Gastroesophageal sphincter (tissue), 4 donors: ENCODE measurements around the gene PRKX. TPM values are rescaled to one million over a fixed set of nuclear protein-coding genes. Genes with fewer than 3 reads are reported as not detected.
A peak's percentile ranks its signal among the peaks of the same experiment; 100 is the strongest.
"Not testable (repeated sequence)": the region's sequence is repeated elsewhere in the genome, so short reads cannot be mapped to it uniquely, and the experiment has no call there.

Experiments
- ATAC-seq: fragments of 150-250 bp; one replicate; pipeline ENCODE4 v1.9.1; 2016; ENCODE audit warnings: mild to moderate bottlenecking, moderate library complexity
- H3K27ac ChIP-seq, 4 donors: fragments of 200-600 bp; sonication (generic) in 3 of 4; 1 replicate in 3 of 4; 2 replicates in 1 of 4; pipeline ENCODE4 v1.5.1; 2016 to 2019
- H3K27me3 ChIP-seq: fragments of 200-600 bp; sonication (generic); one replicate; pipeline ENCODE4 v1.5.1; 2019
- H3K36me3 ChIP-seq, 2 donors: fragments of 200-600 bp; sonication (generic); one replicate each; pipeline ENCODE4 v1.5.1; 2019; ENCODE audit warnings: control low read depth in 1 of 2
- H3K4me1 ChIP-seq, 3 donors: fragments of 200-600 bp; sonication (generic); 1 replicate in 2 of 3; 2 replicates in 1 of 3; pipeline ENCODE4 v1.5.1; 2016 to 2019; ENCODE audit warnings: control low read depth in 2 of 3
- H3K4me3 ChIP-seq, 2 donors: fragments of 200-600 bp; sonication (generic); one replicate each; pipeline ENCODE4 v1.5.1; 2019; ENCODE audit warnings: mild to moderate bottlenecking in 1 of 2, moderate library complexity in 1 of 2
- H3K9me3 ChIP-seq, 3 donors: fragments of 200-600 bp; sonication (generic); one replicate each; pipeline ENCODE4 v1.5.1; 2017 to 2019; ENCODE audit warnings: control low read depth in 2 of 3
- EP300 ChIP-seq: sonication (generic); formaldehyde crosslinking; IDR thresholded peaks from one replicate; pipeline ENCODE4 v1.6.1; 2017; ENCODE audit warnings: antibody characterized with exemption, mild to moderate bottlenecking
- POLR2A ChIP-seq, 2 donors: fragments of 450-650 bp; IDR thresholded peaks; one replicate each; pipeline ENCODE4 v1.6.1; 2017; ENCODE audit warnings: antibody characterized with exemption in 2 of 2, mild to moderate bottlenecking in 2 of 2, moderate library complexity in 1 of 2
- POLR2AphosphoS5 ChIP-seq: sonication (generic); formaldehyde crosslinking; IDR thresholded peaks from one replicate; pipeline ENCODE4 v1.6.1; 2017; ENCODE audit warnings: antibody characterized with exemption
- WGBS, 2 donors: methylation state at CpG; one replicate each; pipeline ENCODE4 v1.1.5; 2018; ENCODE audit warnings: low coverage in 1 of 2; 5-methylcytosine and 5-hydroxymethylcytosine counted together
- small RNA-seq, 4 donors: library from RNA; depleted of rRNA; stranded (forward); fragments of <200 nt; gene quantifications; one replicate each; pipeline ENCODE3, GENCODE V24; 2016
- total RNA-seq, 4 donors: library from RNA; depleted of rRNA; stranded (reverse); fragments of >200 nt; gene quantifications; one replicate each; pipeline ENCODE4 v1.1.0, GENCODE V29; 2016
- TF ChIP-seq, protein P1 (sequence below), 4 experiments: fragments of 200-600 bp in 2 of 4; fragments of 450-650 bp in 2 of 4; sonication (generic) in 1 of 4; IDR thresholded peaks; one replicate each; pipeline ENCODE4 v1.5.1; 2017 to 2019; ENCODE audit warnings: antibody characterized with exemption in 4 of 4, mild to moderate bottlenecking in 2 of 4, moderate library complexity in 2 of 4

The PRKX gene
- total RNA-seq, 4 donors from 2014 or later, result 3.5 to 10.5 (median 4.4) TPM

DNA sequence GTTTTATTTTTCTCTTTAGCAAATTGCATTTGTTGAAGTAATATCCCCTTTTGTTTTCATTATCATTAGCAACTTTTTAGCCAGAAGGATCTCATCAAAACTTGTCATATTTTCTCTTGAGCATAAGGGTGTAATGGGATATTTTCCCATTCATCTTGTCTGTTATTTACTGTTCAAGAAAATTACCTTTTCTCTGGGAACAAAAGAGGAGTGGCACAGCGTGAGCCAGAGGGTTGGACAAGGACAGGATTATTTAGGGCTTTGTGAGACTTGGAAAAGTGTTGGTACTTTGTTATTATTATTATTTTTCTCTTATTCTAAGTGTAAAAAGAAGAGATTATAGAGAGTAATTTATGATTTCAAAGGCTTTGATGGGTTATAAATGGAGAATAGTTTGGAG lies 135.9 kb downstream of the PRKX start:
- Histone ChIP-seq H3K36me3 (no peaks in the 10 kb centered on the region), H3K4me3 (no peak overlapping the region), H3K4me1 (no peaks in the 10 kb centered on the region), H3K27ac (no peak overlapping the region), H3K9me3 (no peaks in the 10 kb centered on the region), H3K27me3 (no peaks in the 10 kb centered on the region)
- ATAC-seq, result no peak
- WGBS, 2 donors, result 50 to 100% methylated on average over 1 of the region's 1 CpG
- TF ChIP-seq EP300, result no peak
- TF ChIP-seq, protein P1, sequence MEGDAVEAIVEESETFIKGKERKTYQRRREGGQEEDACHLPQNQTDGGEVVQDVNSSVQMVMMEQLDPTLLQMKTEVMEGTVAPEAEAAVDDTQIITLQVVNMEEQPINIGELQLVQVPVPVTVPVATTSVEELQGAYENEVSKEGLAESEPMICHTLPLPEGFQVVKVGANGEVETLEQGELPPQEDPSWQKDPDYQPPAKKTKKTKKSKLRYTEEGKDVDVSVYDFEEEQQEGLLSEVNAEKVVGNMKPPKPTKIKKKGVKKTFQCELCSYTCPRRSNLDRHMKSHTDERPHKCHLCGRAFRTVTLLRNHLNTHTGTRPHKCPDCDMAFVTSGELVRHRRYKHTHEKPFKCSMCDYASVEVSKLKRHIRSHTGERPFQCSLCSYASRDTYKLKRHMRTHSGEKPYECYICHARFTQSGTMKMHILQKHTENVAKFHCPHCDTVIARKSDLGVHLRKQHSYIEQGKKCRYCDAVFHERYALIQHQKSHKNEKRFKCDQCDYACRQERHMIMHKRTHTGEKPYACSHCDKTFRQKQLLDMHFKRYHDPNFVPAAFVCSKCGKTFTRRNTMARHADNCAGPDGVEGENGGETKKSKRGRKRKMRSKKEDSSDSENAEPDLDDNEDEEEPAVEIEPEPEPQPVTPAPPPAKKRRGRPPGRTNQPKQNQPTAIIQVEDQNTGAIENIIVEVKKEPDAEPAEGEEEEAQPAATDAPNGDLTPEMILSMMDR (IDR thresholded peaks at IDR 0.05), result no peak
- TF ChIP-seq POLR2A (IDR thresholded peaks at IDR 0.05), result no peak
- TF ChIP-seq POLR2AphosphoS5, result no peak

DNA sequence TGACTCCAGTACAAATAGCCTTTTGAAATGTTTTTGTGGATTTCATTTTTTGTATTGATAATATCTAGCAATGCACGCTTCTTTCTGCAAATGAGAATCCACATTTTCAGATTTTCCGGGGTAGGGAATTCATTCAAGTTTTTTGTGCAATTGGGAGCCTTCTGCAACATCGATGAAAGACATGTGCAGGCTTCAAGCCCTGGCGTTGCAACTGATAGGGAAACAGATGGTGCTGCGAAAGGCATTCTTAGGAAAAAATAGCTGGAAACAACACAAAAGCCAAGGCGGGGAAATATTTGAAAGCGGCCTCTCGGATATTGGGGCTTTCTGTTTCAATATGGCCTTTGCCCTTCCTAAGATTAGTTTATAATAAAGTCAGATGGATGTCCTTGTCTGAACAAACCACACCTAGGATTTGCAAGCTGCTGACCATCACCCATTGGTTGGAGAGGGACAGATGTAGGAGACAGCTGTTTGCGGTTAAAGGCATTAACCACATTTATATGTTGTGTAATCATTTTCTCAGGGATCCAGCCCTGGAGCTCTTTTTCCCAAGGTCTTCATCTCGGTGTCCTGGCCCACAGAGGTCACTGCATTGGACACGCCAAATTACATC lies 136.5 kb downstream of the PRKX start:
- H3K27me3 ChIP-seq, result no peaks in the 10 kb centered on the region
- H3K27ac ChIP-seq, result no peak overlapping the region
- ATAC-seq, result peak; percentile 48
- H3K4me1 ChIP-seq, result no peaks in the 10 kb centered on the region
- no peak overlapping the region for H3K4me3 ChIP-seq
- no peak for TF ChIP-seq POLR2A (IDR thresholded peaks at IDR 0.05)
- no peak for TF ChIP-seq EP300
- no peak for TF ChIP-seq POLR2AphosphoS5
- TF ChIP-seq, protein P1 (IDR thresholded peaks at IDR 0.05), result no peak
- H3K9me3 ChIP-seq, result no peaks in the 10 kb centered on the region
- no peaks in the 10 kb centered on the region for H3K36me3 ChIP-seq
- 40 to 58% methylated on average over 5 to 8 of the region's 11 CpGs for WGBS, 2 donors

DNA sequence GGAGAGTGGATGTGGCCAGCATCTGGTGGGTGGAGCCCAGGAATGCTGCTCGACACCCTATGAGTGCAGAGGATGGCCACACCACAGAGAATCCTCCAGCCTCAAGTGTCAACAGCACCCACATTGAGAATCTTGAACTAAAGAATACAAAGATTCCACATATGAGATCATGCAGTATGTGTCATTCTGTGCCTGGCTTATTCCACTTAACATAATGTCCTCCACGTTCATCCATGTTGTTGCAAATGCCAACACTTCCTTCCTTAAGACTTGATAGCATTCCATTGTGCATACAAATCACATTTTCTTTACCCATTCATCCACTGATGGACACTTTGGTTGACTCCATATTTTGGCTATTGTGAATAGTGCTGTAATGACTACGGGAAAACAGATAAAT lies 145.8 kb downstream of the PRKX start:
- no peaks in the 10 kb centered on the region for H3K27me3 ChIP-seq
- H3K27ac ChIP-seq, result no peak overlapping the region
- TF ChIP-seq POLR2A (IDR thresholded peaks at IDR 0.05) (no peak), POLR2AphosphoS5 (no peak), EP300 (no peak)
- TF ChIP-seq, protein P1 (IDR thresholded peaks at IDR 0.05), result no peak
- H3K4me3 ChIP-seq, result no peak overlapping the region
- H3K4me1 ChIP-seq, result no peaks in the 10 kb centered on the region
- H3K36me3 ChIP-seq, result no peaks in the 10 kb centered on the region
- 61 to 67% methylated on average over 3 of the region's 3 CpGs for WGBS, 2 donors
- ATAC-seq, result no peak
- H3K9me3 ChIP-seq, result no peaks in the 10 kb centered on the region

DNA sequence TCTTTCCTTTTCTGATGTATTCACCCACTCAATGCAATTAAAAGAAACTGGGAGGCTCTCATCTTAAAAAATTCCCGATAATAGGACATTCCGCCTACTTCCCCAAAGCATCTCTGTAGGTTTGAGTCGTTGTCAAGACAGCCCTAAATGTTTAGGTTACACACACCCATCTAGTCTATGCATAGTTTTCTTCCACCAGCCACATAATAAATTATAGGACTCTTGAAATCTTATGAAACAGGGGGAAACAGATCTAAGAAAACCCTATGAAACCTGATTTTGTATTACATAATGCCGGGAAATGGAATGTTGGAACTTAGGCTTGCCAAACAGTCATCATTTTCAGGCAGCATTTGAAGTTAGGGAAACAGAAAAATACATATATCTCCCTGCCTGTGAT lies 150.0 kb downstream of the PRKX start:
- no peak overlapping the region for H3K4me3 ChIP-seq
- TF ChIP-seq, protein P1 (IDR thresholded peaks at IDR 0.05), result no peak
- TF ChIP-seq POLR2AphosphoS5 (no peak), POLR2A (IDR thresholded peaks at IDR 0.05) (no peak), EP300 (no peak)
- H3K36me3 ChIP-seq, result no peaks in the 10 kb centered on the region
- no peak overlapping the region for H3K27ac ChIP-seq
- no peaks in the 10 kb centered on the region for H3K27me3 ChIP-seq
- no peak for ATAC-seq
- 83 to 89% methylated on average over 3 to 4 of the region's 4 CpGs for WGBS, 2 donors
- H3K9me3 ChIP-seq, result no peaks in the 10 kb centered on the region
- no peaks in the 10 kb centered on the region for H3K4me1 ChIP-seq

DNA sequence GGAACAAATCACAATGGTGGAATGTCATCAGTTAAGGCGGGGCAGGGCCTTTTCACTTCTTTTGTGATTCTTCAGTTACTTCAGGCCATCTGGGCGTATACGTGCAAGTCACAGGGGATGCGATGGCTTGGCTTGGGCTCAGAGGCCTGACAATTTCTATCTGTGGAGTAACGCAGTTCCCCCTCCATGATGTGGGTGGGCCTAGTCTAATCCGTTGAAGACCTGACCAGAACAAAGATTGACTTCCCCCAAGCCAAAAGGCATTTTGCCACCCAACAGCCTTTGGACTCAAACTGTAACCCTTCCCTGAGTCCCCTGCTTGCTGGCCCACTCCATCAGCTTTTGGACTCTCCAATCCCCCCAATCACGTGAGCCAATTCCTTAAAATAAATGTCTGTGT lies 153.4 kb downstream of the PRKX start:
- not testable (repeated sequence) for H3K27ac ChIP-seq, H3K36me3 ChIP-seq, H3K4me3 ChIP-seq, H3K4me1 ChIP-seq, H3K27me3 ChIP-seq, ATAC-seq, H3K9me3 ChIP-seq
- WGBS, 2 donors, result 55 to 90% methylated on average over 2 of the region's 7 CpGs

Small RNAs within 50 kb of the gene (small RNA-seq; reads per million reads assigned to genes)
- gene RF00019, result 0 reads per million in 4 donors
- 0 reads per million in 4 donors for gene RNU6-114P
